Activated CD4-positive, alpha-beta T cell treated with anti-CD3 and anti-CD28 coated beads, Interleukin-2, amount 50 U/mL, for 1 hour (primary cell): ENCODE results near the gene SH2D6.
A peak's percentile ranks its signal among the peaks of the same experiment; 100 is the strongest.
"Not testable (repeated sequence)": the region's sequence is repeated elsewhere in the genome, so short reads cannot be mapped to it uniquely, and the experiment has no call there.

ENCODE experiments used
- DNase-seq: peaks from one replicate; pipeline ENCODE4 v3.0.0-alpha.2; 2020

The SH2D6 gene

GRCh38 chr2:85418132-85419008, at the start of gene SH2D6:
Gene SH2D6 (plus strand): TSS chr2:85418714. CDS start chr2:85429466, 10,752 bp downstream.
- peak; percentile 82 for DNase-seq

- no peak for DNase-seq
Observed at GRCh38 chr2:85368921-85369320, 49.6 kb upstream of the SH2D6 start.

GRCh38 chr2:85369500-85369899, 49.0 kb upstream of the SH2D6 start:
- no peak for DNase-seq

- no peak for DNase-seq
Observed at GRCh38 chr2:85371045-85371444, 47.5 kb upstream of the SH2D6 start.

- no peak for DNase-seq
Observed at GRCh38 chr2:85376291-85377065, 42.0 kb upstream of the SH2D6 start.

- DNase-seq: no peak
Observed at GRCh38 chr2:85377083-85377482, 41.4 kb upstream of the SH2D6 start.

GRCh38 chr2:85378257-85378656, 40.3 kb upstream of the SH2D6 start:
- DNase-seq: no peak

GRCh38 chr2:85380048-85380447, 38.5 kb upstream of the SH2D6 start:
- no peak for DNase-seq

- not testable (repeated sequence) for DNase-seq
Observed at GRCh38 chr2:85383151-85383550, 35.4 kb upstream of the SH2D6 start.

- no peak for DNase-seq
Observed at GRCh38 chr2:85383850-85384249, 34.7 kb upstream of the SH2D6 start.

- DNase-seq: no peak
Observed at GRCh38 chr2:85385746-85386145, 32.8 kb upstream of the SH2D6 start.

GRCh38 chr2:85387754-85388153, 30.8 kb upstream of the SH2D6 start:
- no peak for DNase-seq

- DNase-seq: no peak
Observed at GRCh38 chr2:85388878-85389538, 29.5 kb upstream of the SH2D6 start.

GRCh38 chr2:85390941-85391669, 27.4 kb upstream of the SH2D6 start:
- DNase-seq: peak; percentile 76

- no peak for DNase-seq
Observed at GRCh38 chr2:85393836-85394235, 24.7 kb upstream of the SH2D6 start.

- DNase-seq: no peak
Observed at GRCh38 chr2:85394261-85394681, 24.2 kb upstream of the SH2D6 start.

- no peak for DNase-seq
Observed at GRCh38 chr2:85394976-85395375, 23.5 kb upstream of the SH2D6 start.

GRCh38 chr2:85395912-85396475, 22.5 kb upstream of the SH2D6 start:
- DNase-seq: no peak

GRCh38 chr2:85396531-85397470, 21.7 kb upstream of the SH2D6 start:
- no peak for DNase-seq

- no peak for DNase-seq
Observed at GRCh38 chr2:85397925-85398331, 20.6 kb upstream of the SH2D6 start.
